ENCODE measurements around the gene MPIG6B.
"Not testable (repeated sequence)": the region's sequence is repeated elsewhere in the genome, so short reads cannot be mapped to it uniquely, and the experiment has no call there.

MPIG6B gene

DNA sequence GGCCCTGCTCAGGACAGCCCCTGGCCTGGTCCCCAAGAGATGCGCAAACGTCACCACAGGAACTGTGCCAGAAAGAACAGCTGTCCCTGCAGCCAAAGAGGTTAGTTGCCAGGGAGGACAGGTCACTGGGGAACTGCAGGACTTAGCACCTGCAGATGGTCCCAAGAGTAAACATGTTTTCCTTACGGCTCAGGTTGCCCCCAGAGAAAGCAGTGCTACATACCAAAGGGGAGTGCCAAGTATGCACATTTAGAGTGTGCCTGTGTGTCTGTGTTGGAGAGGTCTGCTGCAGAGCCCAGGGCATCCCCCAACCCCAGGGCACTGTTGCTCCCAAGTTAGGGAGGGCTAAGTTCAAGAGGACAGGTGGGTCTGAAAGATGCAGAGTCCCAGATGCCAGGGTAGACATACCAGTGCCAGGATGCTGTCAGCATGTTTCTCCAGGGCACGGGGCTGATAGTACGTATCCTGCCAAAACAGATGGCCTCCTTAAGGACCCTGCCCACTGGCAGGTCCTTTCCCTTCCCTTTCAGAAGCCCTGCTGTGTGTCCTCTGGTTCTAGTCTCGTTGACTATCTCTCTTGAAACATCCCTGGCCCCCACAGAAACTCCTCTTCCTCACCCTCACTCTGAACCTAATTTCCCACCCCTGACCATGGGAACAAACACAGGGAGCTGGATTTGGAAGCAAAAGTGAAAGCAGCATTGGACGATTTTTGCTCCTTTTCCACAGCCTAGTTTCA lies 21.3 kb upstream of the MPIG6B start:
- no peak for DNase-seq

DNA sequence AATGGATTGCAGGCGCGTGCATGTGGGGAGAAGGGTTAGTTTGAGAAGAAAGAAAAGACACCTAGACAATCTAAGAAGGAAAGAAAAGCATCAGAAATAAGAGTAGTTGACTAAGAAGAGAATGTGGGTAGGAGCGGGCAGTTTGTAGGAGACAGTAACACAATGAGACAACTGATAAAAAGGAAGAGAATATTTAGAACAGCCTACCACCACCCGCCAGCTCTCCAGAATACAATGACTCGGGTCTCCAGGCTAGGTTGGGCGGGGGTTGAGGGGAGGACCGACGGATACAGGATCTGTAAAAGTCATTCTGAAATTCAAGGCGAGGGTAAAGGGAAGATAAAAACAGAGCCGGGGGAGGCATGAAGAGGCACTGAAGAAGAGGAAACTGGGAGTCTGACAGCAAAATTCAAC lies 20.8 kb upstream of the MPIG6B start:
- peak in 1 of 2 donors; percentile 10 for DNase-seq

DNA sequence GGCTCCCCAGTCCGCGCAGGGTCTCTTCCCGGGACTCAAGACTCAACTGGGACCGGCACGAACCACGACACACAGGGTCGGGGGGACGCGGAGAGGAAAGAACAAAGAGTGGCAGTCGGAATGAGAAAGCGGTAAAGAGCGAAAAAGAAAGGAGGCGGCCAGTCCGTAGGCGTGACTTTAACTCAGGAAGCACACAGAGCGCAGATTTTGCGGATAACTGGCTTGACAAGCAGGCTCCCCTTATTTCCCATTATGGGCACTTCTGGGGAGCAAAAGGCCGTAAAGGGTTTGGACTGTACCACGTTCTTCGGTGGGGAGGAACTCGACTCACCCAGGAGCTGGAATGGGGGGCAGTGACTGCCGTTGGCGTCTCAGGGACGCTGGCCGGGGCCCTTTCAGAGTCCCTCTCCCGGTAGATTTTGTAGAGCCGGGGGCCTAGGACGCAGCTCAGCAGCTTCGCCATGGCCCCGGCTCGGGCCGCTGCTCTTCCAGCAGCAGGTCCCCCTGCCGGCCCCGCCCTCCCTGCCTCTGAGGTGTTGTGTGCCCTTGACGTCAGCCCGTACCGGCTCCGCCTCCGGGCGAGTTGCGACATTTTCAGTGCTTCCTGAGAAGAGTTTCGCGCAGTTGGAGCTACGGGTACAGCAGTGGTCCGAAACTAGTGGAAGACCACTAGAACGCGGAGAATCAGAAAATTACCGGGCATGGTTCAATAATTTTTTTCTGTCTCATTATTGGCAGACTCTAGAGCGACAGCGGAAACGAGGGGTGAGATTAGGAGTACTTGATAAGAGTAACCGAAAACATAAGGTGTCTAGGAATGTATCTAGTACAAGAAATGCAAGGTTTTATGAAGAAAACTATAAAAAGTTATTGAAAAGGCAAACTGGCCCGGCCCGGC lies 20.1 kb upstream of the MPIG6B start, which contains the start of gene ABHD16A:
TSS of gene ABHD16A (minus strand) at position 506 of the 898 bp plus-strand sequence. CDS start at position 463, 43 bp downstream.
- peak; percentile 97 to 99 for DNase-seq

DNA sequence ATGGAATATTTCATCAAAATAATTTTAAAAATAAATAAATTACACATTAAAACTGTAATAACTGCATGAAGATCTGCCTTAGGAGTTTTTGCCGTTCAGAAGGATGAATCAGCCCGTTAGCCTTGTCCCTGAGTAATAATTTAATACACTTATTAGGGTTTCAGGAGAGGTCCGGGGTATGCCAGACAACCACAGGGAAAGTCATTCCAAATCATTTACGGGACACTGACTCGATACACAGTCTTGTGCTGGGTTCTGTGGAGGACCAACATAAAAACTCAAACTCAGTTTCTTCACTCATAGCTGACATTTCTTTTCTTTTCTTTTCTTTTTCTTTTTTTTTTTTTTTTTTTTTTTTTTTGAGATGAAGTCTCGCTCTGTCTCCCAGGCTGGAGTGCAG lies 17.2 kb upstream of the MPIG6B start:
- DNase-seq: no peak

DNA sequence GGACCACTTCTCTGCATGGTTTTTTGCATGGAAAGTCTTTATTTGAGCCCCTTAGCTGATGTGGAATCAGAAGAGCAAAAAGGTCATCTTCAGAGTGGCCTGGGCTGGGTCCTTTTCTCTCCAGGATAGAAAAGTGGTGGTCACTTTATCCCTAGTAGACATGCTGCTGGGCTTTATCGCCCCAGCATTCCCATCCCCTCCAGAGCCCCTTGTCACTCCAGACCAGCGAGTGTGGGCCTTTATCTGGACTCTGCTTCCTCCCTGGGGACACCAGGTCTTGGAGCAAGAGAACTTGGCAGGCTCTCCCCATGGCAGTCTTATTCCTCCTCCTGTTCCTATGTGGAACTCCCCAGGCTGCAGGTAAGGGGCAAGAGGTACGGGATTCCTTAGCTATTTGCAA lies 16.6 kb upstream of the MPIG6B start, which contains the start of gene LY6G6F:
TSS of gene LY6G6F (plus strand) at position 268 of the 400 bp plus-strand sequence. CDS start at position 309, 41 bp downstream.
- no peak for DNase-seq

DNA sequence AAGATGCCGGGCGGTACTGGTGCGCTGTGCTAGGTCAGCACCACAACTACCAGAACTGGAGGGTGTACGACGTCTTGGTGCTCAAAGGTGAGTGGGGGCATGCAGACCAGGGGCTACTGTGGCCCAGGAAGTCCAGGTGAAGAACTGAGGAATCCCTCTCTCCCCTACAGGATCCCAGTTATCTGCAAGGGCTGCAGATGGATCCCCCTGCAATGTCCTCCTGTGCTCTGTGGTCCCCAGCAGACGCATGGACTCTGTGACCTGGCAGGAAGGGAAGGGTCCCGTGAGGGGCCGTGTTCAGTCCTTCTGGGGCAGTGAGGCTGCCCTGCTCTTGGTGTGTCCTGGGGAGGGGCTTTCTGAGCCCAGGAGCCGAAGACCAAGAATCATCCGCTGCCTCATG lies 15.5 kb upstream of the MPIG6B start:
- DNase-seq: no peak

DNA sequence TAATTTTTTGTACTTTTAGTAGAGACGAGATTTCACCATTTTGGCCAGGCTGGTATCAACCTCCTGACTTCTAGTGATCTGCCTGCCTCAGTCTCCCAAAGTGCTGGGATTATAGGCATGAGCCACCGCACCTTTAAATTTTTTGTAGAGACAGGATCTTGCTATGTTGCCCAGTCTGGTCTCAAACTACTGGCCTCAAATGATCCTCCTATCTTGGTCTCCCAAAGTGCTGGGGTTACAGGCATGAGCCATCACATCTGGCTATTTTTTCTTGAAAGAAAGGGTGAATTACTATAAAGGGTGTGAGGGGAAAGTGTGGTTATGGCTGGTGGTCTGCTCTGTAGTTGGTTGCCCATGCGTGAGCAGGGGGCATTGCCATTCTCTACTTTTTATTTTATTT lies 14.9 kb upstream of the MPIG6B start:
- no peak for DNase-seq

DNA sequence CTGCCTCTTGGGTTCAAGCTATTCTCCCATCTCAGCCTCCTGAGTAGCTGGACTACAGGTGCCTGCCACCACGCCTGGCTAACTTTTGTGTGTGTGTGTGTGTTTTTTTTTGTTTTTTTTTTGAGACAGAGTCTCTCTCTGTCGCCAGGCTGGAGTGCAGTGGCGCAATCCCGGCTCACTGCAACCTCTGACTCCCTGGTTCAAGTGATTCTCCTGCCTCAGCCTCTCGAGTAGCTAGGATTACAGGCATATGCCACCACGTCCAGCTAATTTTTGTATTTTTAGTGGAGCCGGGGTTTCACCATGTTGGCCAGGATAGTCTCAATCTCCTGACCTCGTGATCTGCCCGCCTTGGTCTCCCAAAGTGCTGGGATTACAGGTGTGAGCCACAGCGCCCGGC lies 14.0 kb upstream of the MPIG6B start:
- DNase-seq: not testable (repeated sequence)

DNA sequence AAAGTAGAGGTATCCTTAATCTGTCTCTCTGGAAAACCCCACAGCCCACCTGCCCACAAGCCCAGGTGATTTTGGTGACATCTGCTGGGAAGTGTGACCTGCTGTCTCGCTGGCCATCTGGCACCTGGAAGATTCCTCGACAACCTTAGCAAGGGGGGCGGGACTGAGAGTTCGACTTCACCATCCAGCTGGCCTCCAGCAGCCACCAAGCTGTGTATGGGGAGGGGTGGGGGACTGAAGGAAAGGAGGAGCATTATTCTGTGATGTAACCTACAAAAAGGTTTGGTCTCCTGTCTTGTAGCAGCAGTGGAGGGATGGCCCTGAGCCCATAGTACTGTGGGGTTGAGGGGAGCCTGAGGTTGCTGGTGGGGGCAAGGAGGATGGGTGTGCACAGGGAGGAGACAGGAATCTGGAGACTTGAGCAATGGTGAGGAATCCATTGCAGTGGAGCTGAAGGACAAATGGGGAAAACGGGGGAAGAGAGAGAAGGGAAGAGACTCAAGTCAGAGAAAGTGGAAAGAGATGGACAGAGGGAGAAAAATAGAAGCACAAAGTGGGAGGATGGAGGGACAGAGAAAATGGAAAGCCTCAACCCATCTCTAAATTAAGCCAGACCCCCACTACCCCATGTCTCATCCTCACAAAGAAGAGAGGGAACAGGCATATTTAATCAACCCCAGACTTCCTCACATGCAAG lies 12.5 kb upstream of the MPIG6B start:
- DNase-seq: no peak

DNA sequence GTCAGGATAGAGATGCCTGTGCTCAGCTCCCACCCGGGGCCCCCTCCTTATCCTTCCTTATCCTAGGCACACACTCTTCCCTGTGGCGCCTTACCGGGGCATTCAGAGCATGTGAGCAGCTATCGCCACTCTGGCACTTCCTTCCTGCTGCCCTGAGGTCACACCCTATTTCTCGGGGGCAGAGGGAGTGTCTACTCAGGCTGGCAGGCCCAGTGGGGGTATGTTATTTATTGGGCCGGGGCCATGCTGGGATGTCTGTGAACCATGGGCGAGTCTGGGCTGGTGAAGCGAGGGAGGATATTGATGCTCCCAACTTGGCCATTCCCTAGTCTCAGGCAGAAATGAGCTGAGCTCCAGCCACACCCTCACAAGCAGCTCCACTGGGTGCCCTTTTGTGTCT lies 11.9 kb upstream of the MPIG6B start:
- DNase-seq: no peak

DNA sequence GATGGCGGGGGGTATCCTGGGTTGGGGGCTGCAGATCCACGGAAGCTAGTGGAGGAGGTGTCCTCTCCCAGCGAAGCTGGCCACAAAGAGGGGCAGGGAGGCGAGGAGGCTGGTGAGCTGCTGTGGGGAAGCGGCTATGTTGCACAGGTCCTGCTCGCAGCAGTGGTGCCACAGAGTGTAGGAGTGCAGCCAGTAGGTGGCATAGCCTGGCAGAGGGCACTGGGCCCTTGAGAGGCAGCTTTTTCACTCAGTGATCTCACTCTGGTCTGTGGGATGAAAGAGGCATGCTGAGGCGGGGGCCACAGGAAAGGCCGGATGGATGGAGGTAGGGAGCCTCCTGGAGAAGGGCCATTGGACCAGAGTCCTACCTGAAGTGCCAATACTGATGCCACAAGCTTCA lies 10.9 kb upstream of the MPIG6B start:
- DNase-seq: peak; percentile 31 to 38

DNA sequence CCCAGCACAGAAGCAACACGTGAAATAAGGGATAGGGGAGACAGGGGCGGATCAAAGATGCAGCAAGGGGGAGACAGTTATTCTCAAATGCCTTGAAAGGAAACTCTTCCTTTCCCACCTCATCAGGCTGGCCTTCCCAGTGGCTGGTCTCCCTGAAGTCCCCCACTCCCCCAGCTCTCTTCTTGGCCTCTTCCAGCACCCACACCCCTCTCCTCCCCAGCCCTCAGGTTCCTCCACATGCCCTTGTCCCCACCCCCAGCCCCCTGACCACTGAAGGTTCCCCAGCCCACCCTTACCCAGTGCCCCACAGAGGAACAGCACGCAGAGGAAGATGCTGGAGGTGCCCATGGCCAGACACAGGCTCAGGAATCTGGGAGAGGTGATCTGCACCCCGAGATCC lies 9.7 kb upstream of the MPIG6B start:
- no peak for DNase-seq

DNA sequence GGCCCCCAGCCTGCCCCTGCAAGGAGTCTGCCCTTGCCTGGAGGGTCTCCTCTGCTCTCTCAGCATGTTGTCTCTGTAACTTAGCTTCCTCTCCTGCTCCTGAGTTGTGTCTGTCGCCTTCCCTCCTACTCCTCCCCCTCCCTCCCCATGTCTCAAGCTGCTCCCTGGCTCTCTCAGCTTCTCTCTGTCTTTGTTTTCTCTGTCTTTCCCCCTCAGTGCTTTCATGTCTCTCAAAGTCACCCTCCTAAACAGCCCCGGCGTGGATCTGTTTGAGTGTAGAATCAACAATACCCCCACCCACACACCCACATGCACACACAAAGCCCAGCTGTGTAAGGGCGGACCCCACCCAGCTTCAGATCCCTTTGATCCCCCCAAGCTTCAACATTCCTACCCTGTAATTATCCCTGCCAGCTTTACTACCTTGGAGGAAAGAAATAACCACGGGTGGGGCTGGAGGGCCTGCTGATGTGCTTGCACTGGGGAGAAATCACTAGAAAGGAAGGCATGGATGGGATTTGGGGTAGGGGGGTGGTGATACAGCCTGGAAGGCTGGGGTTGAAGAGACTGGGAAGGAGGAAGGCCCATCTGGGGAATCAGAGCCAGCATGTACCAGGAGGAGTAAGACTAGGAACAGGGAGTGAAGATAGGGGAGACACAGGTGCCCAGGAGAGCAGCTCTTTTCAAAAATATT lies 9.0 kb upstream of the MPIG6B start:
- no peak for DNase-seq

DNA sequence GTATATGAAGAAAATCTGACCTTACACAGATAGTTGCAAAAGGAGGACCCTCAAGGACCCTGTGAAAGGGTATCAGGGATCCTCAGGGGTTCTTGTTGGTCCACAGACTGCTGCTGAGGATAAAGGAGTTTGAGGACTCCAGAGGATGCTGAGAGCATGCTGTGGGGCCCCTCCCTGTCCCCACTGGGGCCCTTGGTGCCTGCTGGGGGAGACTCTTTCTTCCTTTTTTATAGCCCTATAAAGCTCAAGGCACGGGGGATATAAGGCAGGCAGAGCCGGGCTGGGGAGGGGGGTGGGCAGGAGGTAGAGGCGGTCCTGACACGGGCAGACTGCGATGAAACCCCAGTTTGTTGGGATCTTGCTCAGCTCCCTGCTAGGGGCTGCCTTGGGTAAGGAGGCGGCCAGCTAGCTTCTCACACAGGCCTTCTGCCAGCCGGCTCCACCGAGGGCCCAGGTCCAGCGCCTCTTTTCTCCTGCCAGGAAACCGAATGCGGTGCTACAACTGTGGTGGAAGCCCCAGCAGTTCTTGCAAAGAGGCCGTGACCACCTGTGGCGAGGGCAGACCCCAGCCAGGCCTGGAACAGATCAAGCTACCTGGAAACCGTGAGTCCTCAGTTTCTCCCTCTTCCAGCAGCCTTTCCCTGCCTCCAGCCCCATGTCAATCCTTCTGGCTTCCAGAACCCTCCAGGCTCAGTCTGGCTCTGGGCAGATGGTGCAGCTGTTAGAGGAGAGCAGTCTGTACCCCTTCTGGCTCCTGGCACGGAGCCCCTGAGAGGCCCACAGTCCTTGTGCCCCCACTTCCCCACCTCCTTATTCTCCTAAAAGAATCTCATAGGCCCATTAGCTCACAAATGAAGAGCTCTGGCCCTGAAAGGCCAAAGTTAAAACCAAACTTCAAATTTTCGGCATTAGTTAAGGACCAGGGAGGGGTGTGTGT lies 7.9 kb upstream of the MPIG6B start, which contains the start of gene LY6G6D:
TSS of gene LY6G6D (plus strand) at position 327 of the 937 bp plus-strand sequence. CDS start at position 335, 8 bp downstream.
- DNase-seq: no peak

DNA sequence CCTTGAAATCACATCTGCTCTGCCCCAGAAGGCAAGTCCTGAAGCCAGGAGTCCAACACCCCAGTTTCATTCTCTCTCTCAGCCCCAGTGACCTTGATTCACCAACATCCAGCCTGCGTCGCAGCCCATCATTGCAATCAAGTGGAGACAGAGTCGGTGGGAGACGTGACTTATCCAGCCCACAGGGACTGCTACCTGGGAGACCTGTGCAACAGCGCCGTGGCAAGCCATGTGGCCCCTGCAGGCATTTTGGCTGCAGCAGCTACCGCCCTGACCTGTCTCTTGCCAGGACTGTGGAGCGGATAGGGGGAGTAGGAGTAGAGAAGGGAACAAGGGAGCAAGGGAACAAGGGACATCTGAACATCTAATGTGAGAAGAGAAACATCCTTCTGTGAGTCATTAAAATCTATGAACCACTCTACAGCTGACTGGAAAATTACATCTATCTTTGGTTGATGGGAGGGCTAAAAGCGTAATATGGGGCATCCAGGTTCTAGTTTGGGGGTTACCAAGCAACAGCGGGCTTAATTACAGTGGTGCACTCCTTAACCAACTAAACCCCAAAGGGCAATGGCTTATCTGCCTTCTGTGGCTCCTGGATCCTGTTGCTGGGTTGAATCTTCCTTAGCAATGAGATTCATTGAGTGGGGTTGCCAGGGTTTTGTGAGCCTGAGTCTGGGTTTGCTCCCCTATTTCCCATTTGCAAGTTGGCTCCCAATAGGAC lies 5.5 kb upstream of the MPIG6B start:
- no peak for DNase-seq

DNA sequence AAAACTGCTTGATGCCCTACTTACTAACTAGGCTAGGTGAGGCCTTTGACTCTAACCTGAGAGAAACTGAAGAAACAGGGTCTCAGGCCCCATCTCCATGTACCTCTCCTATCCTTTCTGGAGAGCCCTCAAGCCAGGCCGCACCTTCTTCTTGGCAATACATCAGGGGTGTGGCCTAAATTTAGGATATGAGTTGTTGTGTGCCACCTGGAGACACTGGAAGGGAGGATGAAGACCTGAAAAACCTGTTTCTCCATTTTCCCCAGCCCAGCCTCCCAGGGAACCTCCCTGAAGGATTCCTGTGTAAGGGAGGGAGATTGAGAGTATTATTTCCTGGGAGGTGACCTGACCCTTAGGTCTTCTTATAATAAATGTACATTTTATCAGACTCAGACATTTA lies 4.9 kb upstream of the MPIG6B start:
- DNase-seq: no peak

DNA sequence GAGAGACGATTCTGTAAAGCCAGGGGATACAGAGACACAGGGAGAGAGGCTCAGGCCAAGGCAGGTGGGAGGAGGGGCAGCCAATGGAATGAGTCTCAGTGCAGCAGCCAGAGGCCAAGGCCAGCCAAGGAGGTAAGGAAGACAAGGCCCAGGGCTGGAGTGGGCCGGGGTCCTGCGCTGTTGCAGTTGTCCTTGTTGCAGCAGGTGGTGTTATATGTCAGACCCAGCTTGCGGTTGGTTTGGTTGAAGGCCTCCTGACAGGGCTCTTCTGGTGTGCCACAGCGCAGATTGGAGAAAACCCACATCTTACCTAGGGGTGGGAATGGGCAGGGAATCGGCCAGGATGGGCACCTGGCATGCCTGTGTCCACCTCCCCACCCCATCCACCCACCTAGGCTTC lies 4.2 kb upstream of the MPIG6B start:
- no peak for DNase-seq

DNA sequence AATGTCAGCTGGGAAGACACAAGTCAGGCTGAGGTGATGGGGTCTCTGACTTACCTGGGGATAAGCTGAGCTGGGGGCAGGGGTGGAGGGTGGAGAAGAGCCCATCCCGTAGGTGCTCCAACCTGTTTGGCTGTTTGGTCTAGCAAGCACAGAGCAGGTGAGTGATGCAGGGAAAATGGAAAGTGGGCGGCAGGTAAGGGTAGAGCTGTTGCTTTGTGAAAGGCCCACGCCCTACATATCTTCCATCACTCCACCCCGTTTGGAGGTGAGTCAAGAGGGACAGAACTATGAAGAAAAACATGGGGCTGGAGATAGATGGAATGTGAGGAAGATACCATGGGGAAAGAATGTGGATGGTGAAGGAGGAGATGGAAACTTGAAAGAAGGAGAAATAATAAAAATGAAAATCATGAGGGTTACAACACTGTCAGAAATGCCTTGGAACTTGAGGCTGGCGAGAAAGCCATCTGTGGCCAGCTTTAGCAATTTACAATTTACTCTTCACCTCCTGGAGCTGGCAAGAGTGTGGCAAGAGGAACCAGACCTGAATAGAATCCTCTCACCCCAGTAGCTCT lies 2.9 kb upstream of the MPIG6B start:
- DNase-seq: no peak

DNA sequence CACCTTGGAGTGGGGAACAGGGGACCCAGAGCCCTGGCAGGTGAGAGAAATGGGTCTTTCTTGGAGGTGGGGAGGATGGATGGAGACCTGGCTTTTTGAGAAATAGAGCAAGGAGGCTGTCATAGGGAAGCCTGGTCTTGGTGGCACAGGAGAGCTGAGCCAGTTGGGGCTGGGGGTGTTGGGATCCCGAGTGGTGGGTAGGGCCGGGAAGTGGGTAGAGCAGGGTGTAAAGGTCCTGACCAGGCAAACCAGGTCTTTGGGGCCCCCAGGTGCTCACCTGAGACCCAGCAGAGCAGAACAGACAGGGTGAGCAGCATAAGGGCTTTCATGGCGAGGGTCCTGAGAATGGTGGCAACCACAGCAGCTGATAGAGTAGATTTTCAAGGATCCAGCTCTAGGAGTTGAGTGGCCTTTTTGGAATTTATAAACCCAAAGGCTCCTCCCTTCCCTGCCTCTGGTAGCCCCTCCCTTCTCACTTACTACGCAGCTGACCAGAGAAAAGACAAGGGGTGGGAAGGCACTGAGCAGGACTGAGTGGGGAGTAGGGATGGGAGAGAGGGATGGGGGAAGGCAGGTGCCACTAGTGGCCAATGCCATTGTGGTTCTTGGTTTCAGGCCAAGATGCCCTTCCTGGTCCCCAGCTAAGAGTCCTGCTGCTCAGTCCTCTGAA lies 1.7 kb upstream of the MPIG6B start, which contains the start of gene LY6G6C:
TSS of gene LY6G6C (minus strand) at position 396 of the 670 bp plus-strand sequence. CDS start at position 329, 67 bp downstream.
- no peak for DNase-seq
